GM20000 (cell line): Measurements from ENCODE around the gene KRTAP5-2.

ENCODE experiments used
- DNase-seq: peaks from one replicate; pipeline ENCODE4 v3.0.0; 2012; ENCODE audit warnings: low spot score
- CTCF ChIP-seq: IDR thresholded peaks from 2 replicates; pipeline ENCODE4 v1.5.1; 2012; ENCODE audit warnings: mild to moderate bottlenecking, control low read depth; ENCODE audit errors: extremely low read depth, missing control alignments

KRTAP5-2 gene

GRCh38 chr11:1574933-1575242, 23.2 kb downstream of the KRTAP5-2 start:
- DNase-seq, result no peak
- no peak for TF ChIP-seq CTCF

DNA sequence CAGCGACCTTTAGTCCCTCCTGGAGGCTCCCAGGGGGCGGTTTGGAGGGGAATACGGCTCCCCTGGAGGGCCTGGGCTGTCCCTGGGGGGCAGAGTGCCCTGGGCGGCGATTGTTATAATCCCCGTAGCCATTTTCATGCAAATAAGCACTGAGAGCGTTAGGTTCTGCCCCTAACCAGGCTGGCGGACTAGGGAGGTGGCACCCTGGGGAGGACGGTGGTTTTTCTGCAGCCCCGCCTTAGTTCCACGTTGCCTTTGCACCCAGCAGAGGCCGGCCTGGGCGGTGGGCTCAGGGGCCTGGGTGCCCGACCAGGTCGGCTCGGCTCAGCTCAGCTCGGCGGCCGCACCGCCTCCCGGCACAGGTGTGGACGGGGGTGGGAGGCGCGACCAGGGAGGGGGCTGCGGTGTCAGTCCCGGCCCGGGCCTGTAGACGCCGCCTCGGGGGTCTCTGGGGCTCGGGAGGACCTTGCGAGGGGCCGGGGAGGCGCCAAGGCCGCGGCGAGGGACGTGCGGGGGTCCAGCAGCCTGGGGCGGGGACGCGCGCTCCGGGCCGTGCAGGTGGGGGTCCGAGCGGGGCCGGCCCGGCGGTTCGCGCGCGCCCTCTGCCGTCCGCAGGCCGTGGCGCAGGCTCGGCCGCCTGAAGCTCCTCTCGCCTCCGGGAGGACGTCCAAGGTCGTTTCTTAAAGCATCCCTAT, 23.7 kb downstream of the KRTAP5-2 start:
- peak; percentile 88 for DNase-seq

DNA sequence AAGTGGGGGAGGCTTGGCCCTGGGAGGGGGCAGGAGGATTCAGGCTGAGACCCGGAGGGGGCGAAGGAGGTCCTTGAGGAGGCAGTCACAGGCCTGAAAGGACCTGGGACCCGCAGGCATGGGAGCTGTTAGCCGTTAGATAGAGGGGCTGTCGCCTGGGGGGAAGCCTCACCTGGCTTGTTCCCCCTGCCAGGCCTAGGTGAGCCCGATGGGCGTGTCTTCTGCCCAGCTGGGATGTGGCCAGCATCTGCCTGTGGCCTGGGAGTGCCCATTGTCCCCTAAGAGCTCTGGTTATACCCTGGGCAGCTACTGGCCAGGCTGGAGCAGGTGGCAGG, 24.2 kb downstream of the KRTAP5-2 start:
- no peak for TF ChIP-seq CTCF
- DNase-seq, result no peak

More for the DNA sequence above, 23.7 kb downstream of the KRTAP5-2 start:
- peak; percentile 95 for TF ChIP-seq CTCF

DNA sequence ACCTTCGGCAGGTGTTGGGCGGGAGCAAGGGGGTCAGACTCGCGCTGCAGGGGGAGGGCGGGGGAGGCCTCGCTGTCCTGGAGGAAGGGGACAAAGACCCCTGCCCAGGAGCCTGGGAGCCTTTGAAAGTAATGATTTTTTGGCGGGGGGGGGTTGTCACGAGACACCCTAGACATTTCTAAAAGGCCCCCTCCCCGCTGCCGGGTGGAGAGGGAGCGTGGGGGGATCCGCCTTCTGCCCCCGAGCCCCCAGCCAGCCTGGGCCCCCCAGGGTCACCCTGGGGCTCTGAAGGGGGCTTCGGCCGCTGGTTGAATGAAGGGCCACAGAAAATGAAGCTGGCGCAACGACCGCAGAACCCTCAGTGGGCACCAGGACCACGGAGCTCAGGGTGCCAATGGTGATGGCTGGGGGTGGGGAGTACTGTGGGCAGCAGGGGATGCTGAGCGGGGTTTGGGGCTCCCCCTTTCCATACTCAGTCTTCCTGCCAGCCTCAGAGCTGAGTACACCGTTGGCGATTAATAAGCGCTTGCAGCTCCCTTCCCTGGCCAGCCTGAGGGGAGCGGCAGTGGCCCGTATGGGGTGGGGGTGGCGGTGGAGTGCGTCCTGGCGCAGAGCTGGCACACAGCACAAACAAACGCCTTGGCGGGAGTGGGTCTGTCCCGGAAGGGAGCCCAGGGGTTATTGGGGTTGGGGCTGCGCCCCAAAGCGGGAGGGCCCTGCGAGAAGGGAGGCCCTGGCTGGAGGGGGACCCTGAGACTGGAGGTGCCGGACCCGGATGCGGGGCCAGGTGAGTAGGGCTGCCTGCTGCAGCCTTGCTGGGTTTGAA, 24.8 kb downstream of the KRTAP5-2 start:
- peak; percentile 41 for DNase-seq
- TF ChIP-seq CTCF, result no peak

DNA sequence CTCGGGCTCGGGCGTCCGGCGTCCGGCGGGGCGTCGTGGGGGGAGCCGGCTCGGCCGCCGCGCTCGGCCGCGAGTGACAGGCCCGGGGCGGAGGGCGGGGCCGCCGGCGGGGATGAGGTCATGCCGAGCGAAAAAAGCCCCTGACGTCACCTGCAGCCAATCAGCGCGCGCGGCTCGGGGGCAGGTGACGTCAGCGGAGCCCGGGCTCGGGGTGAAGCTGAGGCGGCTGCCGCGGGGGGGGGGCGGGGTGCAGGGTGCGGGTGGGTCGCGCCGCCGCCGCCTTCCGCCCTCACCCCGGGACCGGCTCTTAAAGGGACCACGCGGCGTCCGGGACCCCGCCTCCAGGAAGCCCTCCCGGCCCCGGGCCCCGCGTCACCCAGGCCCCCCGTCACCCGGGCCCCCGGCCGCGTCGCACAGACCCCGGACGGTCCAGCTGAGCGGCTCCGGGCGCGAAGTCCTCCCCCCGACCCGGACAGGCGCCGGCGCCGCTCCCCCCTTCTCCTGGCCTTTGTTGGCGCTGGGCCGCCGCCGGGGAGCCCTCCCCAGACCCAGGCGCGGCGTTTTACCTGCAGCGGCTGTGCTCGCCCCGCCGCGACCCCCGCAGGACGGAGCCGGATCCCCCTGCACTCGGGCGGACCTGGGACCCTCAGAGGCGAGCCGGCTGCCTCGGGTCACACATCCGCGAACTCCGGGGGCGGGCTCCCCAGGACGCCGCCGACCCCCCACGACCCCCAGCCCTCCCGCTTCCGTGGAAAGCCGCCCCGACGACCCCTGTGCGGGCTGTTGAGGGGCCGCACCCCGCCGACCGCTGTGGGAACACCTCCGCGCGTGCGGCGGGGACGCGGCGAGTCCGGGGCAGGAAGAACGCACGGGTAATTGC, 25.7 kb downstream of the KRTAP5-2 start, which contains the start of gene DUSP8:
Gene DUSP8, minus strand, starts transcription at position 75 of the 880 bp plus-strand sequence. CDS start 6,445 bp downstream, outside the sequence.
- DNase-seq, result peak; percentile 98
- TF ChIP-seq CTCF, result no peak

- no peak for DNase-seq
- TF ChIP-seq CTCF, result no peak
Observed at GRCh38 chr11:1571760-1572196, 26.3 kb downstream of the KRTAP5-2 start.
